ENCODE measurements around the gene UBE2S.

The UBE2S gene

DNA sequence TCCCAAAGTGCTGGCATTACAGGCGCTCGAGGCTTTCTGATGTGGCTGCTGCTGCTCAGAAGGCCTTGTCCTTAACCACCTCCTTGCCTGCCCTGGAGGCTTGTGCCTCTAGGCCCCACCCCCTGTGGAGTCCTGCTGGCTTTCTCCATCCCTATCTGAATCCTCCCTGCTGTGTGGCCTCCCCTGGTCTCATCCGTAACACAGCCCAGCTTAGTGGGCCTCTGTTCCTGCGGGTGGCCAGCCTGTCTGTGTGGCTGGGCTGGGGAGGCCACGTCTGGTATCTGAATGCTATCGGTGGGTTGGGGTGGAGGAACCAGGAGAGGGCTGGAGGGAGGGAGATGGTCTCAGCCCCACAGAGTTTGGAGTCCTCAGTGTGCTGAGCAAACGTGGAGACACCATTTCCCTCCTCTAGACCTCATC lies 17.1 kb downstream of the UBE2S start:
- Histone ChIP-seq H3K27ac (ENCODE audit: extremely low read depth, low read depth, low read length) (0 out of 2 replicates have a peak overlapping the region, but pooled peaks have one; percentile 19), H3K4me3 (ENCODE audit: low read depth, low read length) (no peak overlapping the region), H3K9me3 (ENCODE audit: control insufficient read depth, insufficient read depth, low read depth, low read length) (no peaks in the 10 kb centered on the region), H3K4me1 (ENCODE audit: control insufficient read depth, insufficient read depth, low read length) (peaks cover 25% of the 10 kb centered on the region), H3K36me3 (ENCODE audit: control insufficient read depth in 2 of 2, insufficient read depth in 1 of 2, low read length in 2 of 2) (peaks cover 8 to 59% of the 10 kb centered on the region in 2 experiments)
- TF ChIP-seq, protein P1, sequence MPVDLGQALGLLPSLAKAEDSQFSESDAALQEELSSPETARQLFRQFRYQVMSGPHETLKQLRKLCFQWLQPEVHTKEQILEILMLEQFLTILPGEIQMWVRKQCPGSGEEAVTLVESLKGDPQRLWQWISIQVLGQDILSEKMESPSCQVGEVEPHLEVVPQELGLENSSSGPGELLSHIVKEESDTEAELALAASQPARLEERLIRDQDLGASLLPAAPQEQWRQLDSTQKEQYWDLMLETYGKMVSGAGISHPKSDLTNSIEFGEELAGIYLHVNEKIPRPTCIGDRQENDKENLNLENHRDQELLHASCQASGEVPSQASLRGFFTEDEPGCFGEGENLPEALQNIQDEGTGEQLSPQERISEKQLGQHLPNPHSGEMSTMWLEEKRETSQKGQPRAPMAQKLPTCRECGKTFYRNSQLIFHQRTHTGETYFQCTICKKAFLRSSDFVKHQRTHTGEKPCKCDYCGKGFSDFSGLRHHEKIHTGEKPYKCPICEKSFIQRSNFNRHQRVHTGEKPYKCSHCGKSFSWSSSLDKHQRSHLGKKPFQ (tag by site-specific recombination; IDR thresholded peaks at IDR 0.05), result no peak
- TF ChIP-seq, protein P2, sequence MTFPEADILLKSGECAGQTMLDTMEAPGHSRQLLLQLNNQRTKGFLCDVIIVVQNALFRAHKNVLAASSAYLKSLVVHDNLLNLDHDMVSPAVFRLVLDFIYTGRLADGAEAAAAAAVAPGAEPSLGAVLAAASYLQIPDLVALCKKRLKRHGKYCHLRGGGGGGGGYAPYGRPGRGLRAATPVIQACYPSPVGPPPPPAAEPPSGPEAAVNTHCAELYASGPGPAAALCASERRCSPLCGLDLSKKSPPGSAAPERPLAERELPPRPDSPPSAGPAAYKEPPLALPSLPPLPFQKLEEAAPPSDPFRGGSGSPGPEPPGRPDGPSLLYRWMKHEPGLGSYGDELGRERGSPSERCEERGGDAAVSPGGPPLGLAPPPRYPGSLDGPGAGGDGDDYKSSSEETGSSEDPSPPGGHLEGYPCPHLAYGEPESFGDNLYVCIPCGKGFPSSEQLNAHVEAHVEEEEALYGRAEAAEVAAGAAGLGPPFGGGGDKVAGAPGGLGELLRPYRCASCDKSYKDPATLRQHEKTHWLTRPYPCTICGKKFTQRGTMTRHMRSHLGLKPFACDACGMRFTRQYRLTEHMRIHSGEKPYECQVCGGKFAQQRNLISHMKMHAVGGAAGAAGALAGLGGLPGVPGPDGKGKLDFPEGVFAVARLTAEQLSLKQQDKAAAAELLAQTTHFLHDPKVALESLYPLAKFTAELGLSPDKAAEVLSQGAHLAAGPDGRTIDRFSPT (tag by site-specific recombination; IDR thresholded peaks at IDR 0.05), result peak; percentile 51
- TF ChIP-seq ZNF626 (tag by site-specific recombination; IDR thresholded peaks at IDR 0.05) (no peak), ZIC2 (tag by site-specific recombination; IDR thresholded peaks at IDR 0.05) (peak; percentile 99), EGR2 (tag by site-specific recombination; IDR thresholded peaks at IDR 0.05; ENCODE audit: low read depth) (no peak), GLIS2 (tag by site-specific recombination; IDR thresholded peaks at IDR 0.05) (peak; percentile 64), ZNF544 (tag by site-specific recombination; IDR thresholded peaks at IDR 0.05) (no peak), ZNF768 (tag by site-specific recombination; IDR thresholded peaks at IDR 0.05) (peak; percentile 44; the same call in 1 of the 2 replicates), ZNF23 (tag by site-specific recombination; IDR thresholded peaks at IDR 0.05; ENCODE audit: borderline replicate concordance) (no peak), ZNF600 (tag by site-specific recombination; IDR thresholded peaks at IDR 0.05) (peak; percentile 88), ZNF121 (tag by site-specific recombination; IDR thresholded peaks at IDR 0.05) (no peak), GLI2 (tag by site-specific recombination; IDR thresholded peaks at IDR 0.05; ENCODE audit: borderline replicate concordance, low read depth) (no peak), ZBTB8A (tag by site-specific recombination; IDR thresholded peaks at IDR 0.05) (0 out of 2 replicates have a peak, but pooled peaks have one; percentile 24), KLF9 (tag by site-specific recombination; IDR thresholded peaks at IDR 0.05; ENCODE audit: low read depth) (no peak), ZNF202 (tag by site-specific recombination; IDR thresholded peaks at IDR 0.05; ENCODE audit: borderline replicate concordance) (no peak), ZNF146 (tag by site-specific recombination; IDR thresholded peaks at IDR 0.05) (no peak), ZBTB17 (tag by site-specific recombination; IDR thresholded peaks at IDR 0.05) (peak; percentile 60; the same call in 1 of the 2 replicates), GLIS1 (tag by site-specific recombination; IDR thresholded peaks at IDR 0.05) (peak; percentile 99), ZNF423 (tag by site-specific recombination; IDR thresholded peaks at IDR 0.05) (peak; percentile 69), ZNF426 (tag by site-specific recombination; IDR thresholded peaks at IDR 0.05) (no peak), FEZF1 (tag by site-specific recombination; IDR thresholded peaks at IDR 0.05) (no peak), ZFP41 (tag by site-specific recombination; IDR thresholded peaks at IDR 0.05; ENCODE audit: borderline replicate concordance) (no peak)
- TF ChIP-seq, protein P3, sequence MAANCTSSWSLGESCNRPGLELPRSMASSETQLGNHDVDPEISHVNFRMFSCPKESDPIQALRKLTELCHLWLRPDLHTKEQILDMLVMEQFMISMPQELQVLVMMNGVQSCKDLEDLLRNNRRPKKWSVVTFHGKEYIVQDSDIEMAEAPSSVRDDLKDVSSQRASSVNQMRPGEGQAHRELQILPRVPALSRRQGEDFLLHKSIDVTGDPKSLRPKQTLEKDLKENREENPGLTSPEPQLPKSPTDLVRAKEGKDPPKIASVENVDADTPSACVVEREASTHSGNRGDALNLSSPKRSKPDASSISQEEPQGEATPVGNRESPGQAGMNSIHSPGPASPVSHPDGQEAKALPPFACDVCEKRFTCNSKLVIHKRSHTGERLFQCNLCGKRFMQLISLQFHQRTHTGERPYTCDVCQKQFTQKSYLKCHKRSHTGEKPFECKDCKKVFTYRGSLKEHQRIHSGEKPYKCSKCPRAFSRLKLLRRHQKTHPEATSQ (tag by site-specific recombination; IDR thresholded peaks at IDR 0.05), result no peak
- TF ChIP-seq, protein P4, sequence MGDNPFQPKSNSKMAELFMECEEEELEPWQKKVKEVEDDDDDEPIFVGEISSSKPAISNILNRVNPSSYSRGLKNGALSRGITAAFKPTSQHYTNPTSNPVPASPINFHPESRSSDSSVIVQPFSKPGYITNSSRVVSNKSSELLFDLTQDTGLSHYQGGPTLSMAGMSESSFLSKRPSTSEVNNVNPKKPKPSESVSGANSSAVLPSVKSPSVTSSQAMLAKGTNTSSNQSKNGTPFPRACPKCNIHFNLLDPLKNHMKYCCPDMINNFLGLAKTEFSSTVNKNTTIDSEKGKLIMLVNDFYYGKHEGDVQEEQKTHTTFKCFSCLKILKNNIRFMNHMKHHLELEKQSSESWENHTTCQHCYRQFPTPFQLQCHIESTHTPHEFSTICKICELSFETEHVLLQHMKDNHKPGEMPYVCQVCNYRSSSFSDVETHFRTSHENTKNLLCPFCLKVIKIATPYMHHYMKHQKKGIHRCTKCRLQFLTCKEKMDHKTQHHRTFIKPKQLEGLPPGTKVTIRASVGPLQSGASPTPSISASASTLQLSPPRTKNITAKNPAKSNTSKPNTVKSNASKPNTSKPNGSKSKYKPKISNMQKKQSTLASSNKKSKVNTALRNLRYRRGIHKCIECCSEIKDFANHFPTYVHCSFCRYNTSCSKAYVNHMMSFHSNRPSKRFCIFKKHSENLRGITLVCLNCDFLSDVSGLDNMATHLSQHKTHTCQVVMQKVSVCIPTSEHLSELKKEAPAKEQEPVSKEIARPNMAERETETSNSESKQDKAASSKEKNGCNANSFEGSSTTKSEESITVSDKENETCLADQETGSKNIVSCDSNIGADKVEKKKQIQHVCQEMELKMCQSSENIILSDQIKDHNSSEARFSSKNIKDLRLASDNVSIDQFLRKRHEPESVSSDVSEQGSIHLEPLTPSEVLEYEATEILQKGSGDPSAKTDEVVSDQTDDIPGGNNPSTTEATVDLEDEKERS (tag by site-specific recombination; IDR thresholded peaks at IDR 0.05), result no peak
- TF ChIP-seq, protein P5, sequence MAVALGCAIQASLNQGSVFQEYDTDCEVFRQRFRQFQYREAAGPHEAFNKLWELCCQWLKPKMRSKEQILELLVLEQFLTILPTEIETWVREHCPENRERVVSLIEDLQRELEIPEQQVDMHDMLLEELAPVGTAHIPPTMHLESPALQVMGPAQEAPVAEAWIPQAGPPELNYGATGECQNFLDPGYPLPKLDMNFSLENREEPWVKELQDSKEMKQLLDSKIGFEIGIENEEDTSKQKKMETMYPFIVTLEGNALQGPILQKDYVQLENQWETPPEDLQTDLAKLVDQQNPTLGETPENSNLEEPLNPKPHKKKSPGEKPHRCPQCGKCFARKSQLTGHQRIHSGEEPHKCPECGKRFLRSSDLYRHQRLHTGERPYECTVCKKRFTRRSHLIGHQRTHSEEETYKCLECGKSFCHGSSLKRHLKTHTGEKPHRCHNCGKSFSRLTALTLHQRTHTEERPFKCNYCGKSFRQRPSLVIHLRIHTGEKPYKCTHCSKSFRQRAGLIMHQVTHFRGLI (tag by site-specific recombination; IDR thresholded peaks at IDR 0.05), result peak; percentile 97
- ChIA-PET POLR2A (interaction anchor here (0.7 to 7.3 kb wide), 9 partner anchors 9 to 131 kb away, joined by 3 to 78 read pairs (median 8); partner anchors contain the start of genes KMT5C and UBE2S), CTCF (interaction anchor here (0.6 to 4.4 kb wide), 5 partner anchors 27 to 249 kb away, joined by 3 to 20 read pairs (median 4); no protein-coding TSS in a partner anchor)

Data from HEK293 (cell line).